ENCODE results near the gene CYP4B1.

Gene CYP4B1

GRCh38 chr1:46815133-46815532 lies 16.3 kb downstream of the CYP4B1 start:
- Mint-ChIP-seq H3K27me3 (ENCODE audit: low read depth, poor library complexity) (peaks cover 15% of the 10 kb centered on the region), H3K9me3 (no peaks in the 10 kb centered on the region), H3K4me3 (no peak overlapping the region), H3K4me1 (no peaks in the 10 kb centered on the region), H3K27ac (no peak overlapping the region), H3K36me3 (ENCODE audit: low read depth) (no peaks in the 10 kb centered on the region)
- no peak for DNase-seq
- no peak for TF ChIP-seq CTCF (IDR thresholded peaks at IDR 0.05)

- no peaks in the 10 kb centered on the region for H3K9me3 Mint-ChIP-seq
- no peak for TF ChIP-seq CTCF (IDR thresholded peaks at IDR 0.05)
- H3K4me1 Mint-ChIP-seq = no peaks in the 10 kb centered on the region
- DNase-seq = no peak
- H3K27me3 Mint-ChIP-seq (ENCODE audit: low read depth, poor library complexity) = peaks cover 16% of the 10 kb centered on the region
- no peak overlapping the region for H3K27ac Mint-ChIP-seq
- H3K4me3 Mint-ChIP-seq = no peak overlapping the region
- H3K36me3 Mint-ChIP-seq (ENCODE audit: low read depth) = no peaks in the 10 kb centered on the region
Measured at GRCh38 chr1:46816930-46817329, 18.1 kb downstream of the CYP4B1 start.

GRCh38 chr1:46817814-46818213 lies 19.0 kb downstream of the CYP4B1 start:
- peaks cover 8% of the 10 kb centered on the region for H3K4me1 Mint-ChIP-seq
- no peak for TF ChIP-seq CTCF (IDR thresholded peaks at IDR 0.05)
- no peaks in the 10 kb centered on the region for H3K9me3 Mint-ChIP-seq
- no peak overlapping the region for H3K4me3 Mint-ChIP-seq
- no peaks in the 10 kb centered on the region for H3K36me3 Mint-ChIP-seq (ENCODE audit: low read depth)
- H3K27me3 Mint-ChIP-seq (ENCODE audit: low read depth, poor library complexity) = peaks cover 16% of the 10 kb centered on the region
- H3K27ac Mint-ChIP-seq = no peak overlapping the region
- DNase-seq = no peak

GRCh38 chr1:46818591-46818990 lies 19.7 kb downstream of the CYP4B1 start:
- Mint-ChIP-seq H3K4me1 (peaks cover 13% of the 10 kb centered on the region), H3K36me3 (ENCODE audit: low read depth) (no peaks in the 10 kb centered on the region), H3K27ac (no peak overlapping the region), H3K4me3 (no peak overlapping the region), H3K27me3 (ENCODE audit: low read depth, poor library complexity) (peaks cover 16% of the 10 kb centered on the region), H3K9me3 (no peaks in the 10 kb centered on the region)
- DNase-seq = no peak
- no peak for TF ChIP-seq CTCF (IDR thresholded peaks at IDR 0.05)

- Mint-ChIP-seq H3K27me3 (ENCODE audit: low read depth, poor library complexity) (peaks cover 13% of the 10 kb centered on the region), H3K4me3 (no peak overlapping the region), H3K36me3 (ENCODE audit: low read depth) (no peaks in the 10 kb centered on the region), H3K4me1 (peaks cover 13% of the 10 kb centered on the region), H3K9me3 (no peaks in the 10 kb centered on the region), H3K27ac (no peak overlapping the region)
- TF ChIP-seq CTCF (IDR thresholded peaks at IDR 0.05) = no peak
- DNase-seq = no peak
Measured at GRCh38 chr1:46819335-46819734, 20.5 kb downstream of the CYP4B1 start.

- Mint-ChIP-seq H3K27ac (no peak overlapping the region), H3K4me3 (no peak overlapping the region), H3K27me3 (ENCODE audit: low read depth, poor library complexity) (peaks cover 11% of the 10 kb centered on the region), H3K4me1 (peaks cover 13% of the 10 kb centered on the region), H3K36me3 (ENCODE audit: low read depth) (no peaks in the 10 kb centered on the region), H3K9me3 (no peaks in the 10 kb centered on the region)
- no peak for DNase-seq
- no peak for TF ChIP-seq CTCF (IDR thresholded peaks at IDR 0.05)
Measured at GRCh38 chr1:46820076-46820475, 21.2 kb downstream of the CYP4B1 start.

All from nephron progenitor cell (in vitro differentiated cells).